HG02840 (cell line): ENCODE data around the gene TCF12.
"Not testable (repeated sequence)": the region's sequence is repeated elsewhere in the genome, so short reads cannot be mapped to it uniquely, and the experiment has no call there.

ENCODE experiments used
- ATAC-seq: cut with Tn5 transposase; IDR thresholded peaks from one replicate; pipeline ENCODE4 v1.9.1; 2021; ENCODE audit warnings: mild to moderate bottlenecking, moderate library complexity, moderate number of reproducible peaks; ENCODE audit not compliant: unreplicated experiment, low FRiP score

Gene TCF12

DNA sequence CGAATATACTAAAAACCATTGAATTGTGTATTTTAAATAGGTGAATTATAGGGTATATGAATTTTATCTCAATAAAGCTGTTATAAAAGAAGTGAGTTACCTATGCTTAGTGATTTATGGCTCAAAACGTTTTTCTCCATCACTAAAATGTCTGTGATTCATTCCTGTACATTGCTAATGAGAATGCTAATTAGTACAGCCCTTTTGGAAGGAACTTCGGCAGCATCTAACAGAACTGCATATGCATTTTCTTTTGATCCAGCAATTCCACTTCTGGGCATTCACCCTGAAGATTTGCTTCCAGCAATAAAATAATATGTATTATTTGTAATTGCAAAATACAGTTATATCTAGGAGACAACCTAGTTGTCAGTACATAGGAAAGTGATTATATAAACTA is 53.6 kb downstream of the TCF12 start:
- ATAC-seq: no peak

GRCh38 chr15:56972426-56972825 is 54.0 kb downstream of the TCF12 start:
- no peak for ATAC-seq

DNA sequence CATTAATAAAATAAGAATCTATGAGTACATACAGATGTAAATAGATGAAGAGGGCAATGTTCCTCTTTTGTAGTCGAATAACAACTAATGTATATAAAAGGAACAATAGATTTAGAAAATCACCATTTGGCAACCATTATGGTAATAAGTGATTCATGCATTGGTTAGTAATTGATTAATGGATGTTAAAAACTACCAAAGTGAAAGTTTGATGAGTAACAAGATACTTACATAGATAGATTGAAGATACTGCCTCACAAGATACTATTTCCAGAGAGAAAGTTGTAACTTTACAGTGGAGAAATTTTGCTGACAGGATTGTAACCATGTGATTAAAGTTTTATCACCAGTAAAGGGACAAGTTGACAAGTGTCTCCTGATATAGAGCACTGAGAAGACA is 55.0 kb downstream of the TCF12 start:
- ATAC-seq: no peak

DNA sequence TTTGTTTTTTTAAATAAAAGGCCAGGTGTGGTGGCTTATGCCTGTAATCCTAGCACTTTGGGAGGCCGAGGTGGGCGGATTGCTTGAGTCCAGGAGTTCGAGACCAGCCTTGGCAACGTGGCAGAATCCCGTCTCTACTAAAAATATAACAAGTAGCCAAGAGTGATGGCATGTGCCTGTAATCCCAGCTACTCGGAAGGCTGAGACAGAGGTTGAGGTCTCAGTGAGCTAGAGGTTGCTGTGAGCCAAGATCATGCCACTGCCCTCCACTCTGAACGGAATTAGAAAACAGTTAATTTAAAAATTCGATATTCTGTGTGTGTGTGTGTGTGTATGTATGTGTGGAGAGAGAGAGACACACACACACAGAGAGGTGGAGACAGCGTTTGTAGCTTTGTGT is 58.8 kb downstream of the TCF12 start:
- ATAC-seq: no peak

GRCh38 chr15:56978898-56979662 is 60.6 kb downstream of the TCF12 start:
- ATAC-seq: no peak

GRCh38 chr15:56980473-56980872 is 62.0 kb downstream of the TCF12 start:
- ATAC-seq: no peak

DNA sequence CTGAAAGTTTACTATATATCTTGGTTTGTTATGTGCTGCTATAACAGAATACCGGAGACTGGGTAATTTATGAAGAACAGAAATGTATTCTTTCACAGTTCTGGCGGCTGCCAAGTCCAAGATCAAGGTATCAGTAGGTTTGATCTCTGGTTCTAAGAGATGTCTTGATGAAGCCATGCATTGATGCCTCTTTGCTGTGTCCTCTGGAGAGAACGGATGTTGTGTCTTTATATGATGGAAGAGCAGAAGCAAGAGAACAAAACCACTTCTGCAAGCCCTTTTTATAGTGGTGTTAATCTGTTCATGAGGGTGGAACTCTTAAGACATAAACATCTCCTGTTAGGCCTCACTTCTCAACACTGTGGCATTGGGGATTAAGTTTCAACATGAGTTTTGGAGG is 62.7 kb downstream of the TCF12 start:
- ATAC-seq: no peak

DNA sequence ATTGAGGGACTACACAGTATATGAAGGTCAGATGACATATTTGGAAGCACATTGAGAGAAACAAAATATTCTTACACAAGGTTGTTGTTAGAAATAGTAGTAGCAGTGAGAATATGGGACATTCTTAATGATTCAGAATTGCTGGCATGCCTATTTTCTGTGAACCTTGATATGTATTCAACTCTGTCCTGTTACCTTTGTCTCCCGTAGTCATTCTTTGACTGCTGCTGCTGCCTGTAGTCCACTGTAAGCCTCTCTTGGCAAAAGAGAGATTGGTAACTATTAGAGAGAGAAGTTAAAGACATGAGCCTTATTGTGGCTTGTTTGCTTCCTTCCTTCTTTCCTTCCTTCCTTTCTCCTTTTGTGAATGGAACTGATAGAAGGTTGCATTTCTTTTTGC is 64.5 kb downstream of the TCF12 start:
- no peak for ATAC-seq

GRCh38 chr15:56984681-56985481 is 66.4 kb downstream of the TCF12 start:
- ATAC-seq: no peak

DNA sequence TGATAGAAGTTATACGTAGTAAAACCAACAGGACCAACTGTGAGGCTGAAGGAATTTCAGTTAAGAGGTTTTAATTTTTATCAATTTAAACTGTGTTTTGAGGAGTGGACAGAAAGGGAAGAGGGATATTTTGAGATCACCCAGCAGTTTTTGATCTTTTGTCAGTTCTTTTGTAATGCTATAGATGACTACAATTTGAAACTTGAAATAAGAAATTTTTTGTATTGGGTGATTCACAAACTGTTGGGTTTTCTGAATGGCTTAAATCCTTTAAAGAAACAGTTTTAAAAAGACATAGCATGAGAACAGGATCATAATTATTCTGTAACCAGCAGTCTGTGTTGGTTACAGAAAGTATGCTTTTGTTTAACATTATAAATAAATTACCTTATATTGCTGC is 67.4 kb downstream of the TCF12 start:
- no peak for ATAC-seq

GRCh38 chr15:56987286-56987685 is 68.8 kb downstream of the TCF12 start:
- no peak for ATAC-seq

- no peak for ATAC-seq
Measured at GRCh38 chr15:56988219-56988618, 69.8 kb downstream of the TCF12 start.

GRCh38 chr15:56989411-56989924 is 71.0 kb downstream of the TCF12 start:
- ATAC-seq: no peak

DNA sequence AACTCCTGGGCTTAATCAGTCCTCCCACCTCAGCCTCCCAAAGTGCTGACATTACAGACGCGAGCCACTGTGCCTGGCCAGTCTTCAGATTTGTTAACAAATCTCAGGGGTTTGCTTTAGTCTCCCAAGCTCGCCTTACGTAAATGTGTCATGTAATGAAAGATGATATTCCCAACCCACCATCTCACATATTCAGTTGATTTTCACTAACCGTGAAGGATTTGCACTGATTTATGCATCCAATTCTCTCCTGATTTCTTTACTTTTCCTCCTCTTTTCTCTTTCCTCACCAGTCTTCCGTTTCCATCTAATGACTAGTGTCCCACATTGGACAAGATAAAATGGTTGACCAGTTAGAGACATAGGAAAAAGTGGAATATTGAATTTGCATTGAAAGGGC is 72.6 kb downstream of the TCF12 start:
- no peak for ATAC-seq

- ATAC-seq: no peak
Measured at GRCh38 chr15:56992725-56993124, 74.3 kb downstream of the TCF12 start.

DNA sequence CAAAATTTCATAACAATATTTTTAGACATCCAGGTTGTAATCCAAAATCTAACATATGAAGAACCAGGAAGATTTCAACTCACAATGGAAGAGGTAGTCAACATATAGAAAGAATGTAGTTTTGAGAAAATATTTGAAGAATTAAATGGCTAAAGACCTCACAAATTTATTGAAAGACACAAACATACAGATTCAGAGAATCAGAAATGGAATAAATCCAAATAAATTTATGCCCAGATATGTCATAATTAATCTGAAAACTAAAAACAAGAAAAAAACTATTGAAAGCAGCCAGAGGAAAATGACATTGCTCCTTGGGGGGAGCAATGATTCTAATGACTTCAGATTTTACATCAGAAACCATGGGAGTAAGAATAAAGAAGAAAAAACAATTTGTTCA is 75.8 kb downstream of the TCF12 start:
- no peak for ATAC-seq

DNA sequence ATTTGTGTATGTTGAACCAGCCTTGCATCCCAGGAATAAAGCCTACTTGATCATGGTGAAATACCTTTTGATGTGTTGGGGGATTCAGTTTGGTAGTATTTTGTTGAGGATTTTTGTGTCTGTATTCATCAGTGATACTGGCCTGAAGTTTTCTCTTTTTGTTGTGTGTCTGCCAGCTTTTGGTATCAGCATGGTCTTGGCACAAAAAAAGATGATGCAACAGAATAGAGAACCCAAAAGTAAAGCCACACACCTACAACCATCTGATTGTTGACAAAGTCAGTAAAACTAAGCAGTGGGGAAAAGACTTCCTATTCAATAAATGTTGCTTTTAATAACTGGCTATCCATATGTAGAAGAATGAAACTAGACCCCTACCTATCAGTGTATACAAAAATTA is 77.6 kb downstream of the TCF12 start:
- ATAC-seq: no peak

DNA sequence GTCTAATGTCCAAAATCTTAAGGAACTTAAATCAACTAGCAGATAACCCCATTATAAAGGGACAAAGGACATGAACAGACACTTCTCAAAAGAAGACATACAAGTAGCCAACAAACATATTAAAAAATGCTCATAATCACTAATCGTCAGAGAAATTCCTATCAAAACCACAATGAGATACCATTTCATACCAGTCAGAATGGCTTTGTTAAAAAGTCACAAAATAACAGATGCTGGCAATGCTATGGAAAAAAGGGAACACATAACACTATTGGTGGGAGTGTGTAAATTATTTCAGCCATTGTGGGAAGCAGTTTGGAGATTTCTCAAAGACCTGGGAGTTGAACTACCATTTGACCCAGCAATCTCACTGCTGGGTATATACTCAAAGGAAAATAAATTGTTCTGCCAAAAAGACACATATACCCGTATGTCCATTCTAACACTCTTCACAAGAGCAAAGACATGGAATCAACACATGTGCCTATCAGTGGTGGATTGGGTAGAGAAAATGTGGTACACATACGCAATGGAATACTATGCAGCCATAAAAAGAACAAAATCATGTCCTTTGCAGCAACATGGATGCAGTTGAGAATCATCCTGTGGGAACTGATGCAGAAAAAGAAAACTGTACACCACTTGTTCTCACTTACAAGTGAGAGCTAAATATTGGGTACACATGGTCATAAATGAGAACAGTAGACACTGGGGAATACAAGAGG is 78.5 kb downstream of the TCF12 start:
- ATAC-seq: no peak

GRCh38 chr15:57003418-57003817 is 85.0 kb downstream of the TCF12 start:
- ATAC-seq: no peak

- no peak for ATAC-seq
Measured at GRCh38 chr15:57005244-57005643, 86.8 kb downstream of the TCF12 start.

DNA sequence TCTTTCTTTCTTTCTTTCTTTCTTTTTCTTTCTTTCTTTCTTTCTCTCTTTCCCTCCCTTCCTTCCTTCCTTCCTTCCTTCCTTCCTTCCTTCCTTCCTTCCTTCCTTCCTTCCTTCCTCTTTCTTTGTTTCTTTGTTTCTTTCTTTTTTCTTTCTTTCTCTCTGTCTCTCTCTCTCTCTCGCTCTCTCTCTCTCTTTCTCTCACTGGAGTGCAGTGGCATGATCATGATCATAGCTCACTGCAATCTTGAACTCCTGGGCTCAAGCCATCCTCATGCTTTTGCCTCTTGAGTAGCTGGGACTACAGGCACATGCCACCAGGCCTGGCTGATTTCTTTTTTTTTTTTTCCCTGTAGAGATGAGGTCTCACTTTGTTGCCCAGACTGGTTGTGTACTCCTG is 89.4 kb downstream of the TCF12 start:
- not testable (repeated sequence) for ATAC-seq
